T-helper 17 cell (primary cell): ENCODE data around the gene BCAS3. TPM values are rescaled to one million over a fixed set of nuclear protein-coding genes. Genes with fewer than 3 reads are reported as not detected.

Source experiments
- ATAC-seq: fragments of 150-1000 bp; cut with Tn5 transposase; 2 replicates; pipeline ENCODE4 v1.10.0; 2021; ENCODE audit warnings: mild to moderate bottlenecking, moderate library complexity
- DNase-seq, 3 donors: peaks; one replicate each; pipeline versions ENCODE4 v3.0.0 to v3.0.0-alpha.2; 2020 to 2021
- H3K9me3 ChIP-seq: one replicate; pipeline ENCODE4 v1.7.0; 2013; ENCODE audit warnings: low read length, mild to moderate bottlenecking; ENCODE audit not compliant: control insufficient read depth, poor library complexity, severe bottlenecking
- H3K27ac Mint-ChIP-seq: one replicate; pipeline ENCODE4 v1.8.0; 2022; ENCODE audit warnings: mild to moderate bottlenecking, moderate library complexity, mixed read lengths
- H3K27me3 Mint-ChIP-seq: one replicate; pipeline ENCODE4 v1.8.0; 2022; ENCODE audit warnings: mixed read lengths
- H3K36me3 Mint-ChIP-seq: one replicate; pipeline ENCODE4 v1.8.0; 2022; ENCODE audit warnings: low read depth, mixed read lengths
- H3K4me1 Mint-ChIP-seq: one replicate; pipeline ENCODE4 v1.8.0; 2022; ENCODE audit warnings: mild to moderate bottlenecking, mixed read lengths
- H3K4me3 Mint-ChIP-seq: one replicate; pipeline ENCODE4 v1.8.0; 2022; ENCODE audit warnings: mild to moderate bottlenecking, moderate library complexity, mixed read lengths
- total RNA-seq, 4 donors: library from RNA in 2 of 4; stranded (reverse) in 2 of 4; gene quantifications; one replicate each; pipeline ENCODE4 v1.2.3 and lab custom pipeline; 2022 to 2026

The BCAS3 gene
- total RNA-seq, 2 donors from 2014 or later = 39.0 to 50.0 TPM

DNA sequence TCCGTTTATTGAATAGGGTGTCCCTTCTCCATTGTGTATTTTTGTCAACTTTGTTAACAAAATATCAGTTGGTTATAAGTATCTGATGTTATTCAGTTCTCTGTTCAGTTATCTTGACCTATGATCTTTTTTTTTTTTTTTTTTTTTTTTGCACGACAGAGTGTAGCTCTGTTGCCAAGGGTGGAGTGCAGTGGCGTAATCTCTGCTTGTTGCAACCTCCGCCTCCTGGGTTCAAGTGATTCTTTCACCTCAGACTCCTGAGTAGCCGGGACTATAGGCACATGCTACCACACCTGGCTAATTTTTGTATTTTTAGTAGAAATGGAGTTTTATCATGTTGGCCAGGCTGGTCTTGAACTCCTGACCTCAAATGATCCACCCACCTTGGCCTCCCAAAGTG, 215.8 kb downstream of the BCAS3 start:
- H3K4me1 Mint-ChIP-seq = no peaks in the 10 kb centered on the region
- peaks cover 6% of the 10 kb centered on the region for H3K36me3 Mint-ChIP-seq
- H3K9me3 ChIP-seq = no peaks in the 10 kb centered on the region
- no peak overlapping the region for H3K4me3 Mint-ChIP-seq
- ATAC-seq (no peak), DNase-seq (no peak)
- no peak overlapping the region for H3K27ac Mint-ChIP-seq
- H3K27me3 Mint-ChIP-seq = no peaks in the 10 kb centered on the region

DNA sequence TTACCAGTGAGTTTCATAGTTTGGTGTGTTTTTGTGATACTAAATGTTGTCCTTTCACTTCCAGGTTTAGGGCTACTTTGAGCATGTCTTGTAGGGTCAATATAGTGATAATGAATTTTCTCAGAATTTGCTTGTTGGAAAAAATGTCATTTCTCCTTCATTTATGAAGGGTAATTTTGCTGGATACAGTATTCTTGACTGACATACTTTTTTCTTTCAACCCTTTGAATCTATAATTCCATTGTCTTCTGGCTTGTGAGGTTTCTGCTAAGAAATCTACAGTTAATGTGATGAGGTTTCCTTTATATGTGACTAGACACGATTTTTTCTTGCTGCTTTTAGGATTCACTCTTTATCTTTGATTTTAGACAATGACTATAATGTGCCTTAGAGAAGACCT, 219.3 kb downstream of the BCAS3 start:
- peaks cover 3% of the 10 kb centered on the region for H3K4me1 Mint-ChIP-seq
- no peak for DNase-seq
- H3K4me3 Mint-ChIP-seq = no peak overlapping the region
- H3K36me3 Mint-ChIP-seq = peaks cover 9% of the 10 kb centered on the region
- H3K27ac Mint-ChIP-seq = no peak overlapping the region
- no peaks in the 10 kb centered on the region for H3K9me3 ChIP-seq
- ATAC-seq = no peak
- no peaks in the 10 kb centered on the region for H3K27me3 Mint-ChIP-seq

- DNase-seq (no peak), ATAC-seq (no peak)
- Mint-ChIP-seq H3K27ac (no peak overlapping the region), H3K27me3 (no peaks in the 10 kb centered on the region), H3K4me1 (peaks cover 3% of the 10 kb centered on the region), H3K4me3 (no peak overlapping the region), H3K36me3 (peaks cover 9% of the 10 kb centered on the region)
- no peaks in the 10 kb centered on the region for H3K9me3 ChIP-seq
These were observed 221.5 kb downstream of the BCAS3 start for GRCh38 chr17:60899115-60899514.

DNA sequence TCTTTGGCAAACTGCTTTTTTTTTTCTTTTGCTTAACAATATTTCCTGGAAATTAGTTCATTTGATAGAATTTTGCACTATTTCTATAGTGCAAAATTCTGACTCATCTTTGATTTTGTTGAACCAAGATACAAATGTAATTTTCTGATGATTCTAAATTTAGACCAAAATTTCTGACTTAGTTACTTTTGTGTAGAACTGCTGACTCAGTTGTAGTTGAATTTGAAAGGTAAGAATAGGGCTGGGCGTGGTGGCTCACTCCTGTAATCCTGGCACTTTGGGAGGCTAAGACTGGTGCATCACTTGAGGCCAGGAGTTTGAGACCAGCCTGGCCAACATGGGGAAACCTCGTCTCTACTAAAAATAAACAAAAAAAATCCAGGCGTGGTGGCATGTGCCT, 223.0 kb downstream of the BCAS3 start:
- Mint-ChIP-seq H3K4me3 (no peak overlapping the region), H3K36me3 (peaks cover 5% of the 10 kb centered on the region), H3K27me3 (no peaks in the 10 kb centered on the region), H3K4me1 (peaks cover 3% of the 10 kb centered on the region), H3K27ac (no peak overlapping the region)
- no peak for DNase-seq
- no peak for ATAC-seq
- H3K9me3 ChIP-seq = no peaks in the 10 kb centered on the region

DNA sequence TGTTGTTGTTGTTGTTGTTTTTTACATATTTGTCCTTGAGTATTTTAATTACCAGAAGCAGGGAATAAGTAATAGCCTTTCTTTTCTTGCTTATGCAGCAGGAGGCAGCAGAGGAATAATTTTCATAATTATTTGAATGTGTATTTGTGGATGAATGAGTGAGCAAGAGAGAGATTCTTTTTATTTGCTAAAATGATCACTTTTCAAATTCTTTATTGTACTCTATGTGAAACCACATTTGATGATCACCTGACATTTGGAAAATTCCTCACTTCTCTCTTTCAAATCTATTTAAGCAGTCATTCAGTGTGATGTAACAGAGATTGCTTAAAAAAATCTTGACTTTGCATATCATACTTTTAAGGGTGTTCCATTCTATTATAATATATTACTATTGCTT, 223.6 kb downstream of the BCAS3 start:
- DNase-seq (no peak), ATAC-seq (no peak)
- Mint-ChIP-seq H3K36me3 (peaks cover 5% of the 10 kb centered on the region), H3K27ac (no peak overlapping the region), H3K4me3 (no peak overlapping the region), H3K4me1 (peaks cover 3% of the 10 kb centered on the region), H3K27me3 (no peaks in the 10 kb centered on the region)
- no peaks in the 10 kb centered on the region for H3K9me3 ChIP-seq

GRCh38 chr17:60901806-60902205, 224.2 kb downstream of the BCAS3 start:
- DNase-seq (no peak), ATAC-seq (no peak)
- H3K27me3 Mint-ChIP-seq = no peaks in the 10 kb centered on the region
- peaks cover 5% of the 10 kb centered on the region for H3K36me3 Mint-ChIP-seq
- H3K4me3 Mint-ChIP-seq = no peak overlapping the region
- peaks cover 3% of the 10 kb centered on the region for H3K4me1 Mint-ChIP-seq
- H3K9me3 ChIP-seq = no peaks in the 10 kb centered on the region
- H3K27ac Mint-ChIP-seq = no peak overlapping the region

GRCh38 chr17:60902399-60902798, 224.7 kb downstream of the BCAS3 start:
- H3K9me3 ChIP-seq = no peaks in the 10 kb centered on the region
- ATAC-seq (no peak), DNase-seq (no peak)
- peaks cover 5% of the 10 kb centered on the region for H3K36me3 Mint-ChIP-seq
- H3K27ac Mint-ChIP-seq = no peak overlapping the region
- no peaks in the 10 kb centered on the region for H3K27me3 Mint-ChIP-seq
- peaks cover 3% of the 10 kb centered on the region for H3K4me1 Mint-ChIP-seq
- no peak overlapping the region for H3K4me3 Mint-ChIP-seq

- H3K27me3 Mint-ChIP-seq = no peaks in the 10 kb centered on the region
- ATAC-seq = no peak
- no peak overlapping the region for H3K27ac Mint-ChIP-seq
These were observed 226.9 kb downstream of the BCAS3 start for GRCh38 chr17:60904582-60904981.

DNA sequence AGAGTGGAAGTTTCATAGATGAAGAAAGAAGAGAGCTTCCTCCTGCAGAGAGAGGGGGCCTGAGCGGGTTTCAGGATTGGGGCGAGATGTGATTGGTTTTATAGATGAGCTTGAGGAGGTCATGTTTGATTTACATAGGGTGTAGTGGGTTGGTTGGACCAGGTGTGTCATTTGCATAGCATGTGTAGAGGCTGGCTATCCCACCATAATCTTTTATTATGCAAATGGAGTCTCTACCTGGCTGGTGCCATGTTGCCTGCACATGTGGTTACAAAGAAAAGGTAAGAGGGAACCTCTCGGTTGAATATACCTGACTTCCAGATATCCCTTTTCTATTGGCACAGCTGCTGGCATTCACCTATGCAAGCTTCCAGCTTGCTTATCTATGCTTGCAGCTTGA, 228.1 kb downstream of the BCAS3 start:
- Mint-ChIP-seq H3K4me3 (no peak overlapping the region), H3K4me1 (no peaks in the 10 kb centered on the region), H3K27ac (no peak overlapping the region), H3K36me3 (peaks cover 3% of the 10 kb centered on the region), H3K27me3 (no peaks in the 10 kb centered on the region)
- H3K9me3 ChIP-seq = no peaks in the 10 kb centered on the region
- no peak for ATAC-seq
- DNase-seq = no peak

More at GRCh38 chr17:60904582-60904981, 226.9 kb downstream of the BCAS3 start:
- no peak for DNase-seq
- H3K9me3 ChIP-seq = no peaks in the 10 kb centered on the region
- Mint-ChIP-seq H3K4me1 (peaks cover 3% of the 10 kb centered on the region), H3K36me3 (peaks cover 5% of the 10 kb centered on the region), H3K4me3 (no peak overlapping the region)

- Mint-ChIP-seq H3K27ac (no peak overlapping the region), H3K4me3 (no peak overlapping the region), H3K36me3 (peaks cover 3% of the 10 kb centered on the region), H3K4me1 (no peaks in the 10 kb centered on the region), H3K27me3 (no peaks in the 10 kb centered on the region)
- DNase-seq = no peak
- ATAC-seq = no peak
- H3K9me3 ChIP-seq = no peaks in the 10 kb centered on the region
These were observed 230.7 kb downstream of the BCAS3 start for GRCh38 chr17:60908324-60908723.

GRCh38 chr17:60909405-60909804, 231.8 kb downstream of the BCAS3 start:
- ATAC-seq (no peak), DNase-seq (no peak)
- no peak overlapping the region for H3K4me3 Mint-ChIP-seq
- H3K4me1 Mint-ChIP-seq = no peaks in the 10 kb centered on the region
- no peaks in the 10 kb centered on the region for H3K9me3 ChIP-seq
- no peak overlapping the region for H3K27ac Mint-ChIP-seq
- H3K36me3 Mint-ChIP-seq = peaks cover 3% of the 10 kb centered on the region
- no peaks in the 10 kb centered on the region for H3K27me3 Mint-ChIP-seq

GRCh38 chr17:60910415-60910814, 232.8 kb downstream of the BCAS3 start:
- Mint-ChIP-seq H3K27ac (no peak overlapping the region), H3K4me1 (no peaks in the 10 kb centered on the region), H3K27me3 (no peaks in the 10 kb centered on the region), H3K4me3 (no peak overlapping the region), H3K36me3 (peaks cover 3% of the 10 kb centered on the region)
- H3K9me3 ChIP-seq = no peaks in the 10 kb centered on the region
- DNase-seq (no peak), ATAC-seq (no peak)

- Mint-ChIP-seq H3K27ac (no peak overlapping the region), H3K27me3 (no peaks in the 10 kb centered on the region), H3K4me3 (no peak overlapping the region), H3K4me1 (no peaks in the 10 kb centered on the region), H3K36me3 (peaks cover 2% of the 10 kb centered on the region)
- DNase-seq (no peak), ATAC-seq (no peak)
- no peaks in the 10 kb centered on the region for H3K9me3 ChIP-seq
These were observed 236.4 kb downstream of the BCAS3 start for GRCh38 chr17:60914078-60914477.

- H3K9me3 ChIP-seq = no peaks in the 10 kb centered on the region
- H3K27me3 Mint-ChIP-seq = no peaks in the 10 kb centered on the region
- no peak overlapping the region for H3K27ac Mint-ChIP-seq
- H3K4me1 Mint-ChIP-seq = no peaks in the 10 kb centered on the region
- no peak overlapping the region for H3K4me3 Mint-ChIP-seq
- ATAC-seq (no peak), DNase-seq (no peak)
- peaks cover 2% of the 10 kb centered on the region for H3K36me3 Mint-ChIP-seq
These were observed 238.4 kb downstream of the BCAS3 start for GRCh38 chr17:60916043-60916442.

DNA sequence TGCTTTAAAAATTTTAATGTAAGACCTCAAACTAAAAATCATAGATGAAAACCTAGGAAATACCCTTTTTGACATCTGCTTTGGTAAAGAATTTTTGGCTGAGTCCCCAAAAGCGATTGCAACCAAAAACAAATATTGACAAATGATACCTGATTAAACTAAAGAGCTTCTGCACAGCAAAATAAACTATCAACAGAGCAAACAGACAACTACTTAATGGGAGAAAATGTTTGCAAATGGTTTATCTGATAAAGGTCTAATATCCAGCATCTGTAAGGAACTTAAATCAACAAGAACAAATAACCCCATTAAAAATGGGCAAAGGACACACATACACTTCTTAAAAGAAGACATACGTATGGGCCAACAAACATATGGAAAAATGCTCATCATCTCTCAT, 242.5 kb downstream of the BCAS3 start:
- no peak for DNase-seq
- no peak overlapping the region for H3K27ac Mint-ChIP-seq
- H3K4me3 Mint-ChIP-seq = no peak overlapping the region
- no peaks in the 10 kb centered on the region for H3K4me1 Mint-ChIP-seq
- H3K9me3 ChIP-seq = no peaks in the 10 kb centered on the region
- peaks cover 2% of the 10 kb centered on the region for H3K36me3 Mint-ChIP-seq
- no peaks in the 10 kb centered on the region for H3K27me3 Mint-ChIP-seq
- ATAC-seq = no peak
